Measurements from ENCODE around the gene MARK2.
"Not testable (repeated sequence)": the region's sequence is repeated elsewhere in the genome, so short reads cannot be mapped to it uniquely, and the experiment has no call there.

The MARK2 gene

GRCh38 chr11:63858628-63859550 is 20.0 kb downstream of the MARK2 start:
- no peak overlapping the region for H3K27ac ChIP-seq (ENCODE audit: insufficient read depth in 1 of 2, low read depth in 1 of 2, low read length in 2 of 2, poor library complexity in 1 of 2, severe bottlenecking in 2 of 2)
- no peaks in the 10 kb centered on the region for H3K27me3 ChIP-seq (replicated peaks in 2 of 5; ENCODE audit: control insufficient read depth in 4 of 5, insufficient read depth in 5 of 5, low read length in 4 of 5)
- H3K36me3 ChIP-seq (ENCODE audit: control insufficient read depth in 4 of 4, insufficient read depth in 4 of 4, low read length in 3 of 4) = peaks cover 5 to 11% (median 5%) of the 10 kb centered on the region in 4 experiments
- ChIA-PET CTCF (interaction anchor here (0.8 to 3.2 kb wide), 5 partner anchors 8 to 22 kb away, joined by 3 to 11 read pairs (median 3); no protein-coding TSS in a partner anchor), POLR2A (no interaction called here)
- WGBS (ENCODE audit: insufficient coverage) = 74% methylated on average over 3 of the region's 11 CpGs
- H3K4me1 ChIP-seq (ENCODE audit: control extremely low read depth in 1 of 4, control insufficient read depth in 4 of 4, insufficient read depth in 4 of 4, low read length in 3 of 4) = peaks cover 3 to 35% (median 13%) of the 10 kb centered on the region in 4 experiments
- H3K4me3 ChIP-seq (ENCODE audit: control insufficient read depth in 1 of 7, extremely low read depth in 1 of 7, insufficient read depth in 4 of 7, low read depth in 2 of 7, low read length in 6 of 7) = no peak overlapping the region
- no peak for DNase-seq
- no peaks in the 10 kb centered on the region for H3K9me3 ChIP-seq (ENCODE audit: control extremely low read depth in 1 of 5, control insufficient read depth in 4 of 5, insufficient read depth in 2 of 5, low read depth in 1 of 5, low read length in 4 of 5)

- POLR2A ChIA-PET = no interaction called here
- Histone ChIP-seq H3K9me3 (ENCODE audit: control extremely low read depth in 1 of 5, control insufficient read depth in 4 of 5, insufficient read depth in 2 of 5, low read depth in 1 of 5, low read length in 4 of 5) (no peaks in the 10 kb centered on the region), H3K27ac (ENCODE audit: insufficient read depth in 1 of 2, low read depth in 1 of 2, low read length in 2 of 2, poor library complexity in 1 of 2, severe bottlenecking in 2 of 2) (peak overlapping the region in 1 of 2 experiments; percentile 49), H3K4me1 (ENCODE audit: control extremely low read depth in 1 of 4, control insufficient read depth in 4 of 4, insufficient read depth in 4 of 4, low read length in 3 of 4) (peaks cover 16 to 62% (median 42%) of the 10 kb centered on the region in 4 experiments), H3K36me3 (ENCODE audit: control insufficient read depth in 4 of 4, insufficient read depth in 4 of 4, low read length in 3 of 4) (peaks cover 3 to 15% (median 5%) of the 10 kb centered on the region in 4 experiments), H3K4me3 (ENCODE audit: control insufficient read depth in 1 of 7, extremely low read depth in 1 of 7, insufficient read depth in 4 of 7, low read depth in 2 of 7, low read length in 6 of 7) (peak overlapping the region in 1 of 7 experiments; percentile 38), H3K27me3 (replicated peaks in 2 of 5; ENCODE audit: control insufficient read depth in 4 of 5, insufficient read depth in 5 of 5, low read length in 4 of 5) (no peaks in the 10 kb centered on the region)
- DNase-seq = no peak
- 0% methylated on average over 3 of the region's 4 CpGs for WGBS (ENCODE audit: insufficient coverage)
- CTCF ChIA-PET = interaction anchor here (0.8 to 3.0 kb wide), 12 partner anchors 10 to 95 kb away, joined by 3 to 10 read pairs (median 4); partner anchors contain the start of gene ZFTA
Measured at GRCh38 chr11:63862923-63863322, 24.0 kb downstream of the MARK2 start.

- 97% methylated on average over 5 of the region's 6 CpGs for WGBS (ENCODE audit: insufficient coverage)
- H3K27me3 ChIP-seq (replicated peaks in 2 of 5; ENCODE audit: control insufficient read depth in 4 of 5, insufficient read depth in 5 of 5, low read length in 4 of 5); H3K4me3 ChIP-seq (ENCODE audit: control insufficient read depth in 1 of 7, extremely low read depth in 1 of 7, insufficient read depth in 4 of 7, low read depth in 2 of 7, low read length in 6 of 7); H3K9me3 ChIP-seq (ENCODE audit: control extremely low read depth in 1 of 5, control insufficient read depth in 4 of 5, insufficient read depth in 2 of 5, low read depth in 1 of 5, low read length in 4 of 5); POLR2A ChIA-PET; DNase-seq; H3K27ac ChIP-seq (ENCODE audit: insufficient read depth in 1 of 2, low read depth in 1 of 2, low read length in 2 of 2, poor library complexity in 1 of 2, severe bottlenecking in 2 of 2): not testable (repeated sequence)
- Histone ChIP-seq H3K36me3 (ENCODE audit: control insufficient read depth in 4 of 4, insufficient read depth in 4 of 4, low read length in 3 of 4) (peaks cover 3 to 15% (median 5%) of the 10 kb centered on the region in 4 experiments), H3K4me1 (ENCODE audit: control extremely low read depth in 1 of 4, control insufficient read depth in 4 of 4, insufficient read depth in 4 of 4, low read length in 3 of 4) (peaks cover 21 to 60% (median 47%) of the 10 kb centered on the region in 4 experiments)
- CTCF ChIA-PET = interaction anchor here (1.1 to 2.3 kb wide), 6 partner anchors 9 to 95 kb away, joined by 3 to 10 read pairs (median 5); partner anchors contain the start of gene ZFTA
Measured at GRCh38 chr11:63863620-63864019, 24.7 kb downstream of the MARK2 start.

- Histone ChIP-seq H3K36me3 (ENCODE audit: control insufficient read depth in 4 of 4, insufficient read depth in 4 of 4, low read length in 3 of 4) (peaks cover 2 to 11% (median 3%) of the 10 kb centered on the region in 4 experiments), H3K27me3 (replicated peaks in 2 of 5; ENCODE audit: control insufficient read depth in 4 of 5, insufficient read depth in 5 of 5, low read length in 4 of 5) (no peaks in the 10 kb centered on the region), H3K4me3 (ENCODE audit: control insufficient read depth in 1 of 7, extremely low read depth in 1 of 7, insufficient read depth in 4 of 7, low read depth in 2 of 7, low read length in 6 of 7) (no peak overlapping the region), H3K4me1 (ENCODE audit: control extremely low read depth in 1 of 4, control insufficient read depth in 4 of 4, insufficient read depth in 4 of 4, low read length in 3 of 4) (peaks cover 29 to 77% (median 69%) of the 10 kb centered on the region in 4 experiments), H3K27ac (ENCODE audit: insufficient read depth in 1 of 2, low read depth in 1 of 2, low read length in 2 of 2, poor library complexity in 1 of 2, severe bottlenecking in 2 of 2) (no peak overlapping the region), H3K9me3 (ENCODE audit: control extremely low read depth in 1 of 5, control insufficient read depth in 4 of 5, insufficient read depth in 2 of 5, low read depth in 1 of 5, low read length in 4 of 5) (no peaks in the 10 kb centered on the region)
- WGBS (ENCODE audit: insufficient coverage) = 40% methylated on average over 1 of the region's 4 CpGs
- CTCF ChIA-PET = interaction anchor here (1.3 to 3.9 kb wide), 4 partner anchors 8 to 77 kb away, joined by 5 to 29 read pairs (median 6); partner anchors contain the start of gene MARK2
- POLR2A ChIA-PET = no interaction called here
- peak; percentile 75 to 90 (median 89) for DNase-seq
Measured at GRCh38 chr11:63866211-63866610, 27.3 kb downstream of the MARK2 start.

GRCh38 chr11:63867511-63867910 is 28.6 kb downstream of the MARK2 start:
- H3K9me3 ChIP-seq (ENCODE audit: control extremely low read depth in 1 of 5, control insufficient read depth in 4 of 5, insufficient read depth in 2 of 5, low read depth in 1 of 5, low read length in 4 of 5) = no peaks in the 10 kb centered on the region
- DNase-seq = no peak
- no peaks in the 10 kb centered on the region for H3K27me3 ChIP-seq (replicated peaks in 2 of 5; ENCODE audit: control insufficient read depth in 4 of 5, insufficient read depth in 5 of 5, low read length in 4 of 5)
- H3K36me3 ChIP-seq (ENCODE audit: control insufficient read depth in 4 of 4, insufficient read depth in 4 of 4, low read length in 3 of 4) = peaks cover 0 to 4% (median 0%) of the 10 kb centered on the region in 4 experiments
- peaks cover 32 to 86% (median 78%) of the 10 kb centered on the region in 4 experiments for H3K4me1 ChIP-seq (ENCODE audit: control extremely low read depth in 1 of 4, control insufficient read depth in 4 of 4, insufficient read depth in 4 of 4, low read length in 3 of 4)
- ChIA-PET CTCF (interaction anchor here (1.0 to 3.9 kb wide), 7 partner anchors 9 to 76 kb away, joined by 3 to 29 read pairs (median 5); partner anchors contain the start of gene MARK2), POLR2A (no interaction called here)
- 100% methylated on average over 4 of the region's 4 CpGs for WGBS (ENCODE audit: insufficient coverage)
- H3K27ac ChIP-seq (ENCODE audit: insufficient read depth in 1 of 2, low read depth in 1 of 2, low read length in 2 of 2, poor library complexity in 1 of 2, severe bottlenecking in 2 of 2) = no peak overlapping the region
- H3K4me3 ChIP-seq (ENCODE audit: control insufficient read depth in 1 of 7, extremely low read depth in 1 of 7, insufficient read depth in 4 of 7, low read depth in 2 of 7, low read length in 6 of 7) = no peak overlapping the region

- 37% methylated on average over 9 of the region's 9 CpGs for WGBS (ENCODE audit: insufficient coverage)
- no peak for DNase-seq
- ChIA-PET POLR2A (no interaction called here), CTCF (interaction anchor here (0.7 to 3.9 kb wide), 5 partner anchors 15 to 31 kb away, joined by 3 to 30 read pairs (median 5); partner anchors contain the start of gene MARK2)
- H3K4me3 ChIP-seq (ENCODE audit: control insufficient read depth in 1 of 7, extremely low read depth in 1 of 7, insufficient read depth in 4 of 7, low read depth in 2 of 7, low read length in 6 of 7) = peak overlapping the region in 2 of 7 experiments; percentile 2 to 50
- H3K4me1 ChIP-seq (ENCODE audit: control extremely low read depth in 1 of 4, control insufficient read depth in 4 of 4, insufficient read depth in 4 of 4, low read length in 3 of 4) = peaks cover 29 to 86% (median 81%) of the 10 kb centered on the region in 4 experiments
- no peaks in the 10 kb centered on the region for H3K27me3 ChIP-seq (replicated peaks in 2 of 5; ENCODE audit: control insufficient read depth in 4 of 5, insufficient read depth in 5 of 5, low read length in 4 of 5)
- H3K36me3 ChIP-seq (ENCODE audit: control insufficient read depth in 4 of 4, insufficient read depth in 4 of 4, low read length in 3 of 4) = peaks cover 0 to 4% (median 0%) of the 10 kb centered on the region in 4 experiments
- H3K27ac ChIP-seq (ENCODE audit: insufficient read depth in 1 of 2, low read depth in 1 of 2, low read length in 2 of 2, poor library complexity in 1 of 2, severe bottlenecking in 2 of 2) = peak overlapping the region in 1 of 2 experiments; percentile 4
- H3K9me3 ChIP-seq (ENCODE audit: control extremely low read depth in 1 of 5, control insufficient read depth in 4 of 5, insufficient read depth in 2 of 5, low read depth in 1 of 5, low read length in 4 of 5) = no peaks in the 10 kb centered on the region
Measured at GRCh38 chr11:63868399-63869064, 29.6 kb downstream of the MARK2 start.
